ENCODE measurements around the gene ABHD12.

DNA sequence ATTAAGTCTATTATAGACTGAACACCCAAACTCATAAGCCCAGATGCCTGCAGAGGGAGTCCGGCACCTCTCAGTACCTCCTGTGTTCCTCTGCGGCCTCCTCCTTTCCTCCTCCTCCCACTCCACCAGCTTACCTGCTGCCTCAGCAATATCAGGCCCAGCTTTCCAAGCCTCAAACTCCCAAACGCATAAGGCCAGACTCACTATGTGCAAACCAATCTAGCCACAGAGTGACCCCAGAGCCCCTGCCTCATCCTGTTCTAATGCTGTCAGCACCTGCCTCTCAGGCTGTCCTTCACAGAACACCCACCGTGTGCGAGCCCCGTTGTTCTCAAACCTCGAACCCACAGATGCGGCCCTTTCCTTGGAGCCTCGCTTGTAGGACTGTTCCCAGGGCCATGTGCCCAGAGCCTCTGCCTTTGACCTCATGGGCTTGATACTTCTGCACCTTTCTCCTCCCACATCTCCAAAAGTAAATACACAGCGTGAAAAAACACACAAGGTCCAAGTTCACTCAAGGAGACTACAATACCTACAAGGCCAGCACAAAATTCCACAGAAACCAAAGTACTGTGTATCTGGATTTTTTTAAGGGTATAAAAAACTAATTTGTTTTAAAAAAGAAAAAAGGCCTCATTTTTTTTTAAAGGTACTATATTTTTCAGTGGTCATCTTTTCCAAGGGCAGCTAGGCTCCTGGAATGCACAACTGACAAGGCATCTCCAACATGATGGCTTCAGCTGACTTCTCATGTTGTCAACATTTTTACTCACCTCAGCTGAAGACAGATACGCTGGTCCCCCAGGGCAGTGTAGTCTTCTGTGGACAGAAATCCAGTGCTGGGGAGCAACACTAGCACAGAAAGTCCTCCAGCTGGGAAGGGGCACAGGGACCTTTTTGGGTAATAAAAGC lies 52.3 kb downstream of the ABHD12 start:
- TF ChIP-seq POLR2A (IDR thresholded peaks at IDR 0.05), result no peak
- TF ChIP-seq, protein P1, sequence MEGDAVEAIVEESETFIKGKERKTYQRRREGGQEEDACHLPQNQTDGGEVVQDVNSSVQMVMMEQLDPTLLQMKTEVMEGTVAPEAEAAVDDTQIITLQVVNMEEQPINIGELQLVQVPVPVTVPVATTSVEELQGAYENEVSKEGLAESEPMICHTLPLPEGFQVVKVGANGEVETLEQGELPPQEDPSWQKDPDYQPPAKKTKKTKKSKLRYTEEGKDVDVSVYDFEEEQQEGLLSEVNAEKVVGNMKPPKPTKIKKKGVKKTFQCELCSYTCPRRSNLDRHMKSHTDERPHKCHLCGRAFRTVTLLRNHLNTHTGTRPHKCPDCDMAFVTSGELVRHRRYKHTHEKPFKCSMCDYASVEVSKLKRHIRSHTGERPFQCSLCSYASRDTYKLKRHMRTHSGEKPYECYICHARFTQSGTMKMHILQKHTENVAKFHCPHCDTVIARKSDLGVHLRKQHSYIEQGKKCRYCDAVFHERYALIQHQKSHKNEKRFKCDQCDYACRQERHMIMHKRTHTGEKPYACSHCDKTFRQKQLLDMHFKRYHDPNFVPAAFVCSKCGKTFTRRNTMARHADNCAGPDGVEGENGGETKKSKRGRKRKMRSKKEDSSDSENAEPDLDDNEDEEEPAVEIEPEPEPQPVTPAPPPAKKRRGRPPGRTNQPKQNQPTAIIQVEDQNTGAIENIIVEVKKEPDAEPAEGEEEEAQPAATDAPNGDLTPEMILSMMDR (IDR thresholded peaks at IDR 0.05), result no peak
